Cardiac septum (tissue), 1 donor: ENCODE measurements around the gene ANKRD33B. TPM values are rescaled to one million over a fixed set of nuclear protein-coding genes. Genes with fewer than 3 reads are reported as not detected.
"Not testable (repeated sequence)": the region's sequence is repeated elsewhere in the genome, so short reads cannot be mapped to it uniquely, and the experiment has no call there.

Experiments used
- DNase-seq: peaks from one replicate; pipeline ENCODE4 v3.0.0-alpha.2; 2020; ENCODE audit warnings: low spot score
- intact Hi-C: fragments of 100-400 bp; cut with DNase I; formaldehyde crosslinking; loops from one replicate; pipeline ENCODE4 v1.14.0; 2022
- long read RNA-seq: library from polyadenylated mRNA; unstranded; transcript quantifications from one replicate; pipeline ENCODE4 v2.0.0, GENCODE V29; 2021
- total RNA-seq: library from RNA; stranded (reverse); fragmentation: NEBNext Ultra II Directional; extraction: Animal tissue kit (Norgen Biotek cat#: 25700); gene quantifications from one replicate; pipeline ENCODE4 v1.2.1, GENCODE V29; 2021
- donor health status: DM: no; HTN: no; CAD: no.

ANKRD33B gene
- total RNA-seq: 15.2 TPM
- long read RNA-seq, full-length matches to known transcripts: 4 of 33 reads
- long read RNA-seq, partial matches to known transcripts: 1 of 33 reads
- long read RNA-seq, other reads (novel, unspliced or antisense): 28 of 33 reads

DNA sequence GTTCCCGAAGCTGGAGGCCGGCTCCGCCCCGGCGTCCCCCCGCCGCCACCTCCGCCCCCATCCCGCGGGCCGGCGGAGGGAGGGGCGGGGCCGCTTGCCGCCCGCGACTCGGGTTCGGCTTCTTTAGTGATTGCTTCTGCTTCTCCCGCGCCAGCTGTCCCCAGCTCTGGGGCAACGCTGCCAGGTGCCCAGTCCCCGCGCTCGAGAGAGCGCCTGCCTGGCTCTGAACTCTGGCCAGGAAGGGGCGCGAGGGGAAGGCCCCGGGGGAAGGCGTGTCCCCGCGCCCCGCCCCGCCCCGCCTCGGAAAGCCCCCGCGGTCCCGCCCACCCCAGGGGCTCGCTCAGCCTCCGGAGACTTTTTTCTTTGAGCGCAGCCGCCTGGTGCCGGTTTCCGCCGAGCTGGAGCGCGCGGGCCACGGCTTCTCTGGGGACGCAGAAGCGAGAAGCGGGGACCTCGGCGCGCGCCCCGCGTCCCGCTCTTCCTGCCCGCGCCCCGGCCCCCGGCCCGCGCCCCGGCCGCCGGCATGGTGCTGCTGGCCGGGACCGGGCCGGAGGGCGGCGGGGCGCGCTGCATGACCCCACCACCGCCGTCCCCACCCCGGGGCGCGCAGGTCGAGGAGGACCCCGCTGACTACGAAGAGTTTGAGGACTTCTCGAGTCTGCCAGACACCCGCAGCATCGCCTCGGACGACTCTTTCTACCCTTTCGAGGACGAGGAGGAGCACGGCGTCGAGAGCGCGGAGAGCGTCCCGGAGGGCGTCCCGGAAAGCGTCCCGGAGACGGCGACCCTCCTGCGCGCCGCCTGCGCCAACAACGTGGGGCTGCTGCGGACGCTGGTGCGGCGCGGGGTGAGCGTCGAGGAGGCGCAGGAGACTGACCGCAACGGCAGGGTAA lies at the start of gene ANKRD33B:
Gene ANKRD33B (plus strand): TSS at position 126 of the 893 bp plus-strand sequence. CDS start 398 bp downstream, at position 524.
- DNase-seq: peak; percentile 89
- intact Hi-C loops: loop anchor here (2.0 kb wide), 2 partner anchors 37 to 103 kb away; no protein-coding TSS in a partner anchor

DNA sequence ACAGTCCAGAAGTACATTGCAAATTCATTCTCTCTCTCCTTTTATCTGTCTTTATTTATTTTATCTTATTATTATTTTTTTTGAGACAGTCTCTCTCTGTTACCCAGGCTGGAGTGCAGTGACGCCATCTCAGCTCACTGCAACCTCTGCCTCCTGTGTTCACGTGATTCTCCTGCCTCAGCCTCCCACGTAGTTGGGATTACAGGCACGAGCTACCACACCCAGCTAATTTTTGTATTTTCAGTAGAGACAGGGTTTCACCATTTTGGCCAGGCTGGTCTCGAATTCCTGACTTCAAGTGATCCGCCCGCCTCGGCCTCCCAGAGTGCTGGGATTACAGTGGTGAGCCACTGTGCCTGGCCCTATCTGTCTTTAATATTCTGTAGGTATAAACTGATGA lies 49.3 kb upstream of the ANKRD33B start:
- intact Hi-C loops, DNase-seq: not testable (repeated sequence)

DNA sequence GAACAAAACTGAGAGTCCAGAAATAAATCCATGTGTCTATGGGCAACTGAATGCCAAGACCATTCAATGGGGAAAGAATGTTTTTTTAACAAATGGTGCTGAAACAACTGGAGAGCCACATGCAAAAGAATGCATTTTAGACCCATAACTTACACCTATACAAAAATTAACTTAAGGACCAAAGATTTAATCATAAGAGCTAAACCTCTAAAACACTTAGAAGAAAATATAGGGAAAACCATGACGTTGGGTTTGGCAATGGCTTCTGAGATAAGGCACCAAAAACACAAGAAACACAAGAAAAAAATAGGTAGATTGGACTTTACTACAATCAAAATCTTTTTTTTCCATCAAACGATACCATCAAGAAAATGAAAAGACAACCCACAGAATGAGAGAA lies 48.4 kb upstream of the ANKRD33B start:
- intact Hi-C loops: no loop called here
- no peak for DNase-seq

DNA sequence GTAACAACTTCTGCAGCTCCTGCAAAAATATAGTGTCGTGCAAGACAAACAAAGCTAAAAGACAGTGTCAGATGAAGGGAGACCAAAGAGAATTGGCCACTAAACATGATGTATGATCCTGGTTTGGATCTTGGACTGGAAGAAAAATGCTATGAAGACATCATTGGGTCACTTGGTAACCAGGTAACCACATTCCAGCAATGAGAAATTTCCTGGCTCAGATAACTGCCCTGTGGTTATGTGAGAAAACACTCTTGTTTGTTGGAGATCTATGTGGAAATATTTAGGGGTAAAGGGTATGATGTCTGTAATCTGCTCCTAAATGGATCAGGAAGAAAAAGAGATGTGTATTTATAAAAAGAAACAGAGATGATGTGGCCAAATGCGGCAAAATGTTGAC lies 45.5 kb upstream of the ANKRD33B start:
- DNase-seq: no peak
- intact Hi-C loops: no loop called here

DNA sequence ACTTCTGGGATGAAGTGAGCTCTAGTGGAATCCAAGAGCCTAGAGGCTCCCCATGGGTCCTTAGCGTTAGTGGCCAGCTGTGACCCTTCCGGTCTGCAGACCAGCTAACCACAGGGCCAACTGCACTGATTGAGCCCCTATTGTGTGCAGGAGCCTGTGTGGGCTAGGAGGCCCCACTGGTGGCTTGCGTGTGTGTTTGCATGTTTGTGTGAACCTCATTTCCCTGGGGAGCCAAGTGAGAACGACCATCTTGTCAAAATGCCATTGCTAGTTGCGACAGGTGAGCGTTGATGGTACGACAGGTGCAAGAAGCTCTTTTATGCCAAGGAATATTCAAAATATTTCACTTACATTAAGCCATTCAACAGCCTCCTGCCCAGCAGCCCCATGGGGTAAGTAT lies 44.1 kb upstream of the ANKRD33B start:
- intact Hi-C loops: no loop called here
- DNase-seq: no peak

DNA sequence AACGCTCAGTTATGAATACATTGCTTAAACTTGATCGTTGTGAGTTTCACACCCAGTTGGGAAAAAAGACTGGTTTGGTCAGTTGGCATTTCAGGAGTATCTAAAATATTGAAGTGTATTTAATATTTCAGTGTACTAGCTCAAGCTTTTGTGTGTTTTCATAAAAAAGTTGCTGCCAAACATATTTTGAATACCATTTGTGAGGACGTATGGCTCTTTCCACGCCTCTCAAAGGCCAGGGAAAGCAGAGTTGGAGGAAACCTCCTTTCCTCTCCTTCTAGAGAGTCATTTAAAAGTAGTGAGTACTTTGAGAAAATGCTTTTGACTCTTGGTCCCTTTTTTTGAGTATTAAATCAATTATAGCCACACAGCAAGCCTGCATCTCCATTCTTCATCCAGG lies 43.2 kb upstream of the ANKRD33B start:
- DNase-seq: no peak
- intact Hi-C loops: no loop called here

DNA sequence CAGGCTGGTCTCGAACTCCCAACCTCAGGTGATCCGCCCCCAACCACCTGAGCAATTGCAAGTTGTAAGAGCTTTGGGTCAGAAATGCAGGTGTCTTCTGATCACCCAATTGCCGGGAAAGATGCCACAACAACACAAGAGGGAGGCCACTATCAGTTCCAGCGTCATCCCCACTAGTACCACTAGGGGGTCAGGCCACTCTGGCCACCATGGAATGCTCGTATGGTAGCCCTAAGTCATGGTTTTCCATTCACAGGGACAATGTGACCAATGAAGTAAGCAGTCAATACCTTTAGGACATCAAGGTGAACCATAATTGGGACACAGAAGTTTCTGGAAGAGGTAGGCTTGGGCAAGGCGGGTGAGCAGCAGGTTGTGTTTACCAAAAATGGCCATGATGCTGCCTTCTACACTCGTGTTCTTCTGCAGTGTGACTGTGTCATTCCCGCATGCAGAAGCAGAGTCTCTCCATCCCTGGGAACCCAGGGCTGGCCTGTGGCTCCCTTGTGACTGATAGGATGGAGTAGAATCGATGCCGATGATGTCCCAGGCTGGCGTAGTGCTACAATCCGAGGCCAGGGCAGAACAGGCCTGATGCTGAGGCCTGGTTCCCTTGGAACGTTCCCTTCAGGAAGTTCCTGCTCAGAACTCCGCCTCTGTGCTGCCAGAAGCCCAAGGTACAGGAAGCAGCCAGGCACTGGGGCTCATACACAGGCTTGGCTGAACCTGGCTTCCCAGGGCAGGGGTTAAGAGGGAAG lies 42.2 kb upstream of the ANKRD33B start:
- intact Hi-C loops: no loop called here
- DNase-seq: no peak

DNA sequence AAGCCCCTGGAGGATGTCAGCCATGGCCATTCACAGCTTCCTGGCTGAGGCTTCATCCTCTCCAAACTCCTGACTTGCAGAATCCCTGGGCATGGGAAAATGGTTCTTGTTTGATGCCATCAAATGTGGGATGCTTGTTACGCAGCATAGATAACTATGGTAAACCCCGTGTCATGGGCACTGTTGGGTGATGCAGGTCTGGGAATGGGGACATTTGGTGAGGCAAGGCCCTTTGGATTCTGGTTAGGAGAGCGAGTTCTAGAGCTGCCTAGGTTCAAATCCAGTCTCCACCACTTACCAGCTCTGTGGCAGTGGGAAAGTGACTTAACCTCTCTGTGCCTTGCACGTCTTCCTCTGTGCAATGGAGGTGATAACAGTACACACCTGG lies 41.7 kb upstream of the ANKRD33B start:
- no peak for DNase-seq
- intact Hi-C loops: no loop called here

DNA sequence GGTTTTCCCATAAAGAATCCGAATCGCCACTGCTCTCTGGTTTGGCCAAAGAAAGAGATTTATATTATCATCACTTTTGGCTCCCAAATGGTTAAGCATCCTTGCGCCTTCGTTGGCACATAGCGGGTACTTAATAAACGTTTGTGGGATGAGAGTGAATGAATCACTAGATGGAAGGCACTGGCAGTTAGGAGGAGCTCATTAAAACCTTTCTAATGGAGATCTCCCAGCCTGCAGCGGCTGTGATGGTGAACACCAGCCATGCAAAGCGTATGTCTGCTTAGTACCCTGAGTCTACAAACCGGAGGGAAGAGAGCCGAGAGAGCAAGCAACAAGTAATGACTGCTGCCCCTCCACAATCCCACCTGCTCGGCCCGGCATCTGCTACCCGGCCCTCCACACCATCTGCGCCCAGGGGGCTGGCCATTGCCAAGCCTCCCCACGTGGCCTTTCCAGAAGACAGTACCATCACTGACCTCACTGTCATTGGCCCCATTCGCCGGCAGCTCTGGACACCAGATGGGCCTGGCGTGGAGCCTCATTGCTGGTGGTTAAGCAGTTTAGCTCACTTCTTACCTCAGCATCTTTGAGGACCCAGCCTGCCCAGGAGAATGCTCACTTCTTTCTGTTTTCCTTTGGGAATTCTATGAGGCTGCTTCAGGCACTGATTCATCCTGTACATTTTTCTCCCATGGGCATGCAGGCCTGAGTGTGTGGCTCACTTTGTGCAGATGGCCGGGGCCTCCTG lies 39.3 kb upstream of the ANKRD33B start:
- intact Hi-C loops: no loop called here
- DNase-seq: no peak

DNA sequence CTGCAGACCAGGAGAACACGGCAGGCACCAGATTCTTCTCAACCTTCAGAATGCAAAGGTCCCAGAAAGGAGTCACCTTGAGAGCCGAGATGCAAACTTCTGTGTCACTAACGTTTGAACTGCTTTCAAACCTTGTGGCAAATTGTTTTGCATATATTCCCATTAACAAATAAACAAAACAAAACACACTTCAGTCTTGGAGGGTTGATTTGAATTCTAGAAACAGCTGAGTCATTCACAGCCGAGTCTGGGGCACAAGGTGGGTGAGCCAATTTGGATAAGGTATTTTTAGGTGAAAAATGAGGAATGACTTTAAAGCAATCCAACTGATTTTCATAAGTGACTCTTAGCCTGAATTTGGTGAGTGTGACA lies 38.8 kb upstream of the ANKRD33B start:
- intact Hi-C loops: no loop called here
- no peak for DNase-seq

DNA sequence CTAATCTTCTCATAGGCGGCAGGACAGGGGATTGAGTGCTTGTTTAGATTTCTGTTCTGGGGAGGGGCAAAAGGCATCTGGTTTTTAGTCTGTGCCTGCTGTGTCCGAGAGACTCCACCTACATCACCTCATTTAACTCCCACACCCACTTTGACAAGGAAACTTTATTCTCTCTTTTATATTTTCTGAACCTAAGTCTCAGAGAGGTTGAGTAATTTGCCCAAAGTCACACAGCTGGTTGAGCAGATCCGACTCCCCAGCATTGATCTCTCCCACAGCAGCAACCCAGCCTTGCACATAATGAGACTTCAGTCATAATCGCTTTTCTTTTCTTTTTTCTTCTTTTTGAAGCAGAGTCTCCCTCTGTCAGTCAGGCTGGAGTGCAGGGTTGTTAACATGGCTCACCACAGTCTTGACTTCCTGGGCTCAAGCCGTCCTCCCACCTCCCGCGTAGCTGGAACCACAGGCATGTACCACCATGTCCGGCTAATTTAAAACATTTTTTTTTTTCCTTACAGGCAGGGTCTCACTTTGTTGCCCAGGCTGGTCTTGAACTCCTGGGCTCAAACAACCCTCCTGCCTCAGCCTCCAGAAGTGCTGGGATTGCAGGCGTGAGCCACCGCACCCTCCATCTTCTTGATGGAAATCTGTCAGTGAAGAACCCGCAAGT lies 36.5 kb upstream of the ANKRD33B start:
- no peak for DNase-seq
- intact Hi-C loops: no loop called here

DNA sequence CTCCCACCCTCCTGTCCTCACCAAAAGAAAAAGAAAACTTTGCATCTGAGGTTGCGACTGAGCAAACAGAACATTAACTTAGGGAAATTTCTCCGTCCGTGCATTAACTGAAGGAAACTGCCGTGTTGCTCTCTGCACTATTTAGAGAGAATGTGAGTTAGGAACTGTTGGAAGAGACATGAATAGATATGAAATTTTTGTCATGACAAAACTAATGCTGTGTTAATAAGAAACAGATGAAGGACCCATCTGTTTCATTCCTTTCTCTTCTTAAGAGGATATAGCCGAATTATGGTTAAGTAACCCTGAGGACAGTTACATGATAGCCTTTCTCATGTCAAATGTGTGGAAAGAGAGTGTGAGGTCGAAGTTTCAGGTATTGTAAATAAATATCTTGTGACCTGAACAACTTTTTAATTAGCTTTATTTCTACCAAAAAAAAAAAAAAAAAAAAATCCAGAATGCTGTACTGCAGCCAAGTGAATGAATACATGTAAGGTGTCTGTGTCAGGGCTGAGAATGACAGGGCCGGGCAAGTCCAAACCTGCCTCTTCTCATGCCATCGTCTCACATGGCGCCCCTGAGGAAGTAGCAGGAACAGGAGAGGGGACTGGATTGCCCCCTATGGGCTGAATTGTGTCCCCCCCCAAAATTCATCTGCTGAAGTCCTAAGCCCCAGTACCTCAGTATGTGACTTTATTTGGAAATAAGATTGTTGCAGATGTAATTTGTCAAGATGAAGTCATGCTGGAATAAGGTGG lies 35.6 kb upstream of the ANKRD33B start:
- intact Hi-C loops: no loop called here
- no peak for DNase-seq

DNA sequence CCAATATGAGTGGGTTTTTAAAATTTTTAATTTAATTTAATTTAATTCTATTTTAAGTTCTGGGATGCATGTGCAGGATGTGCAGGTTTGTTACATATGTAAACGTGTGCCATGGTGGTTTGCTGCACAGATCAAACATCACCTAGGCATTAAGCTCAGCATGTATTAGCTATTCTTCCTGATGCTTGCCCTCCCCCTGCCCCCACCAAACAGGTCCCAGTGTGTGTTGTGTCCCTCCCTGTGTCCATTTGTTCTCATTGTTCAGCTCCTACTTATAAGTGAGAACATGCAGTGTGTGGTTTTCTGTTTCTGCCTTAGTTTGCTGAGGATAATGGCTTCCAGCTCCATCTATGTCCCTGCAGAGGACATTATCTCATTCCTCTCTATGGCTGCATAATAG lies 35.0 kb upstream of the ANKRD33B start:
- intact Hi-C loops: no loop called here
- no peak for DNase-seq

DNA sequence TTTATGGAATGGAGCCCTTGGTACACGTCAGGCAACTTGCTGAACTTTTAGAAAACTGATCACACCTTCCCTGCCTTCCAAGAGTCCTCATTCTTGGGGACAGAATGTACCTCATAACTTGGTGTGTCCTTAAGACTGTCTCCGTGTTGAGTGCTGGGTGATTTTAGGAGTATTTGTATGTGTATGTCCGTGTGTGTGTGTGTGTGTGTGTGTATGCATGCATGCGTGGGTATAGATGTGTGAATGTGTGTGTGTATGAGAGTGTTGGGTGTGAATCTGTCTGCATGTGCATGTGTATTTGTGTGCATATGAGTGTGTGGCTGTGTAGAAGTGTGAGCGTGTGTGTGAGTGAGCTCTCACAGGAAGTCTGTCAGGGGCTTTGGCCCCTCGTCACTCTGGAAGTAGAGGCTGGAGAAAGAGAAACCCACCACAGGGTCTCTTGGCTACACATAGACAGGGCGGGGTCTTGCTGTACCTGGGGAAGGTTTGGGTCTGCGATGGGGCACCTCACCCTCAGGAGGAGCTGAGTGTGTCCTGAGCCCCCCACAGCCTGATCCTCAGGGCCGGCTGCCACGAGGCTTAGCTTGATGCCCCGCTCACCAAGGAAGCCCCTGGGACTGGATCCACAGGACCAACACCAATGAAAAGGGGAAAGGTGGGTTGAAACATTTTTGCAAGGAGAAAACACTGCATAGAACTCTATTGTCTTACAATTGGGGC lies 33.1 kb upstream of the ANKRD33B start:
- intact Hi-C loops: no loop called here
- no peak for DNase-seq

DNA sequence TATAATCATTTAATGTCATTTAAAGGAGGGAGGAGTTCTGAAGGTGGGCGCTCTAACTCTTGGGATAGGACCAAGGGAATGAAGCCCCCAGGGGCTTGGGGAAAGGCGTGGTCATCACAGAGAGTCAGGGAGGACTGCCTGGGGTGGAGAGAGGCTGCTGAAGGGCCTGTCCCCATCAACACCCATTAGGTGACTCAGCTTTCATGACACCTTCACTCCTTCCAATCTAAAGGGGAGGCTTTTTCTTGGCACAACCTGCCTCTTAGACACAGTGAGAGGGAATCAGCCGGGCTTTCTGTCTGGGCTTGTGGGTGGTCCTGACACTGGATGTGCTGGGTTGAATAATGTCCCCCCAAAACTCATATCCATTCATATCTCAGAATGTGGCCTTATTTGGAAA lies 31.4 kb upstream of the ANKRD33B start:
- DNase-seq: no peak
- intact Hi-C loops: no loop called here

DNA sequence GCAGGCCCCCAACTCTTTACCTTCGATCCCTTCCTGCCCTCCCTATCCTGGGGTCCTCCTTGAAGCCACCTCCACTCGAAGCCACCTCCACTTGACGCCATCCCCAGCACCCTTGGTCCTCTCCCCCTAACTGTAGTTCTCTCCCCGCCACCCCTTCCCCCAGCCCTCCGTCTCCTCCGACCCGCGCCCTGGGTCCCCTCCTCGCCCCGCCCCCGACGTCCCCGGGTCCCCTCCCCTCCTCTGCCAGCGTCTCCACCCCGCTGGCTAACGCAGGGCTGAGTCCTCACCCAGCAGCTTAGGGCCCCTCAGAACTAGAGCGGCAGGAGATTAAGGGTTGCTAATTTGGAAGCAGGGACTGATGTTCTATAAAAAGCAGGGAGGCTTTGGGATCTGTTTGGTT lies 30.6 kb upstream of the ANKRD33B start:
- no peak for DNase-seq
- intact Hi-C loops: no loop called here

DNA sequence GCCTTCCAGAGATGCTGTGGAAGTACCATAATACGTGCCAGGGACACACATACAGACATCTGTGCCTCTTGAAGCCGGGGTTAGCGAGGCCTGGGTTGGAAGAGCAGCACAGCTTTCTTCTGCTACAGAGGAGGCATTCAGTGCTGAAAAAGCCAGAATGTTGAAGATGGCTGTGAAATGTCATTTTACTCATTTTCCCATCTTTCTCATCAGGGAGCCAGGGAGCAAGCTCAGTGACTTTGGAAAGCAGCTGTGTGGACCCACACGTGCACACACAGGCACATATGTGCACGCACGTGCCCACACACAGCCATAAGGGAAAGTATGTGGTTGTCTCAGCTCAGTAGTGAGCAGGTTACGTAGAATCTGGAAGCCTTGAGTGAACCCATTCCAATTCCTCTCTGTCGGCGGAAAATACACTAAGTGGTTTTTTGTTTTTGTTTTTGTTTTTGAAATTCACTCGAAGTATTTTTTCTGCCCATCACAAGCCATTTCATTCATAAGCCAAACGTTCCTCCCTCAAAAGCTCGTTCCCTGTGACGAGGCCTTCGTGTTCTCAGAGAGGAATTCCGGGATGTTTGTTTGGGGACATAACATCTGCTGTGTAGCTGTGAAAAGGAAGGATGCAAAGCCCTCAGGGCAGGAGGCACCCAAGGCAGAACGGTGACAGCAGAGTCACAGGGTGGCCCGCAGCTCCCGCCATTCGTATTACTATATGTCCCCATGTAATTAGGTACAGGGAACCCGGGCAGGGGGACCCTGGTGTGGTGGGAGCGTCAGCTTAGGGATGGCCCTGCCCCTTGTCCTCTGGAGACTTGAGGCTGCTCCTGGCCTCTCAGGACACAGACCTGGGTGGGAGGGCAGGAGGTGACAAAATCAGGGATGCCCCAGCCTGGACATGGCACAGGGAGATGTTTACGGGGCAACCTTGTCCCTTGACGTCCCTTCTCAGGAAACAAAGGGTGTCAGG lies 29.0 kb upstream of the ANKRD33B start:
- intact Hi-C loops: no loop called here
- DNase-seq: no peak
